Parathyroid adenoma (tissue), 2 donors: ENCODE results near the gene PDPK1.
A peak's percentile ranks its signal among the peaks of the same experiment; 100 is the strongest.

Source experiments
- H2AFZ ChIP-seq: fragments of 300-600 bp; sonication (generic); one replicate; pipeline ENCODE4 v1.7.0; 2017; ENCODE audit warnings: antibody characterized with exemption, mild to moderate bottlenecking
- H3K27ac ChIP-seq: fragments of 300-600 bp; sonication (generic); one replicate; pipeline ENCODE4 v1.7.0; 2017
- H3K27me3 ChIP-seq: fragments of 300-600 bp; sonication (generic); one replicate; pipeline ENCODE4 v1.7.0; 2017; ENCODE audit warnings: low read length; ENCODE audit not compliant: control insufficient read depth, insufficient read depth
- H3K36me3 ChIP-seq: fragments of 300-600 bp; sonication (generic); one replicate; pipeline ENCODE4 v1.7.0; 2017; ENCODE audit warnings: low read length; ENCODE audit not compliant: control insufficient read depth, insufficient read depth
- H3K4me1 ChIP-seq: fragments of 300-600 bp; sonication (generic); one replicate; pipeline ENCODE4 v1.7.0; 2017; ENCODE audit warnings: control low read depth
- H3K4me2 ChIP-seq: fragments of 300-600 bp; sonication (generic); one replicate; pipeline ENCODE4 v1.7.0; 2017; ENCODE audit warnings: low read length
- H3K4me3 ChIP-seq: fragments of 300-600 bp; sonication (generic); one replicate; pipeline ENCODE4 v1.7.0; 2017; ENCODE audit warnings: low read depth, low read length
- H3K79me2 ChIP-seq: fragments of 300-600 bp; sonication (generic); one replicate; pipeline ENCODE4 v1.7.0; 2017; ENCODE audit warnings: control low read depth
- H3K9ac ChIP-seq: fragments of 300-600 bp; sonication (generic); one replicate; pipeline ENCODE4 v1.7.0; 2017; ENCODE audit warnings: mild to moderate bottlenecking
- H3K9me3 ChIP-seq: fragments of 300-600 bp; sonication (generic); one replicate; pipeline ENCODE4 v1.7.0; 2017; ENCODE audit warnings: low read length; ENCODE audit not compliant: control insufficient read depth
- CTCF ChIP-seq: fragments of 300-600 bp; sonication (generic); IDR thresholded peaks from one replicate; pipeline ENCODE4 v1.7.0; 2017; ENCODE audit warnings: antibody characterized with exemption, mild to moderate bottlenecking
- donor health status: primary hyperparathyroidism.

The PDPK1 gene

GRCh38 chr16:2537451-2538379, at the start of gene PDPK1:
Gene PDPK1, plus strand, starts transcription at chr16:2538021. Its CDS starts 92 bp downstream, at chr16:2538113.
- Histone ChIP-seq H3K9ac (no peak within 1 kb of the TSS), H3K4me2 (peak within 1 kb of the TSS; percentile 80), H2AFZ (peak within 1 kb of the TSS; percentile 69), H3K36me3 (no peaks in the 10 kb centered on the region), H3K27ac (peak within 1 kb of the TSS; percentile 54), H3K4me1 (peaks cover 9% of the 10 kb centered on the region), H3K4me3 (peak within 1 kb of the TSS; percentile 71), H3K27me3 (no peaks in the 10 kb centered on the region), H3K9me3 (no peaks in the 10 kb centered on the region), H3K79me2 (peaks cover 29% of the 10 kb centered on the region)
- TF ChIP-seq CTCF, result no peak

GRCh38 chr16:2489581-2489980, 48.2 kb upstream of the PDPK1 start:
- H3K9me3 ChIP-seq, result no peaks in the 10 kb centered on the region
- no peak overlapping the region for H3K27ac ChIP-seq
- H3K9ac ChIP-seq, result no peak overlapping the region

GRCh38 chr16:2490190-2491105, 47.4 kb upstream of the PDPK1 start:
- H3K4me1 ChIP-seq, result no peaks in the 10 kb centered on the region
- no peak overlapping the region for H2AFZ ChIP-seq
- H3K27ac ChIP-seq, result no peak overlapping the region
- H3K9me3 ChIP-seq, result no peaks in the 10 kb centered on the region
- no peak for TF ChIP-seq CTCF
- H3K79me2 ChIP-seq, result peaks cover 12% of the 10 kb centered on the region
- H3K4me2 ChIP-seq, result no peak overlapping the region
- H3K4me3 ChIP-seq, result no peak overlapping the region
- H3K27me3 ChIP-seq, result no peaks in the 10 kb centered on the region
- no peak overlapping the region for H3K9ac ChIP-seq
- no peaks in the 10 kb centered on the region for H3K36me3 ChIP-seq

More at GRCh38 chr16:2489581-2489980, 48.2 kb upstream of the PDPK1 start:
- Histone ChIP-seq H3K4me3 (no peak overlapping the region), H3K36me3 (no peaks in the 10 kb centered on the region), H3K79me2 (peaks cover 12% of the 10 kb centered on the region), H3K27me3 (no peaks in the 10 kb centered on the region), H2AFZ (no peak overlapping the region), H3K4me1 (no peaks in the 10 kb centered on the region), H3K4me2 (no peak overlapping the region)
- no peak for TF ChIP-seq CTCF

- no peak overlapping the region for H3K9ac ChIP-seq
Observed at GRCh38 chr16:2492292-2492691, 45.5 kb upstream of the PDPK1 start.

More at GRCh38 chr16:2492292-2492691, 45.5 kb upstream of the PDPK1 start:
- no peaks in the 10 kb centered on the region for H3K4me1 ChIP-seq
- no peaks in the 10 kb centered on the region for H3K9me3 ChIP-seq
- H3K27ac ChIP-seq, result no peak overlapping the region
- no peak for TF ChIP-seq CTCF
- H3K4me3 ChIP-seq, result no peak overlapping the region
- no peaks in the 10 kb centered on the region for H3K27me3 ChIP-seq
- no peaks in the 10 kb centered on the region for H3K36me3 ChIP-seq
- peaks cover 12% of the 10 kb centered on the region for H3K79me2 ChIP-seq
- H3K4me2 ChIP-seq, result no peak overlapping the region
- H2AFZ ChIP-seq, result no peak overlapping the region
